PFSK-1 (cell line): ENCODE results near the gene BMP5.

Source experiments
- POLR2AphosphoS5 ChIP-seq: IDR thresholded peaks from 2 replicates; pipeline ENCODE4 v1.6.1; 2012; ENCODE audit warnings: low read depth, mild to moderate bottlenecking, control low read depth, low read length, moderate library complexity
- TAF1 ChIP-seq: IDR thresholded peaks from 2 replicates; pipeline ENCODE4 v1.6.1; 2012; ENCODE audit warnings: low read length, control low read depth, borderline replicate concordance; ENCODE audit not compliant: insufficient read depth
- TF ChIP-seq, protein P1 (sequence below), 2 experiments: IDR thresholded peaks; 2 replicates each; pipeline versions ENCODE4 v1.6.1 to v1.8.0; 2011 to 2012; ENCODE audit warnings: low read depth in 2 of 2, low read length in 2 of 2, control low read depth in 1 of 2, inconsistent platforms in 1 of 2, mild to moderate bottlenecking in 1 of 2, moderate library complexity in 1 of 2; ENCODE audit not compliant: insufficient read depth in 1 of 2

DNA sequence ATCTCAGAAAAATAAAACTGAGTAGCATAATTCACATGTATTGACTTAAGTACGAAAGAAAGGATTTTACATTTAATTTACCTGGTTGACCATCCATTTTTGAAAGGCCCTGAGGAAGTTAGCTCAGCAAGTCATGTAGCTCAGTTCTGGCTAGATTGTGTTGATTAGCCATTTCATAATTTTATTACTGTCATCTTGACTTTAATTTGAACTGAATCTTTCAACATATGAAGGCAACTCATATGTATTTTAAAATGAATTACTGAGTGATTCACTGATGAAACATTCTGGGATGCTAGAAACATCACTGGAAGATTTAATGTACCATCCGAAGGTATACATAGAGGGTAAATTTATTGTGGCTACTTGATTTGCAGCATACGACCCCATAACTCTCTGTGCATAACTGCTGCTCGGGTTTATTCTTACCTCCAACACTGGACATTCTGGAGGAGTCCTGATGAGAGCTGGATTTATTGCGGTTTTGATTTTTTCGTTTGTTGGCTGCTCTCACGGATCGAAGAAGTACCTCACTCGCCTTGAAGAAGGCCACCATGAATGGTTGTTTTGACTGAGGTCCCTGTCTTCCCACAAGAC is 101.7 kb downstream of the BMP5 start:
- TF ChIP-seq, protein P1, sequence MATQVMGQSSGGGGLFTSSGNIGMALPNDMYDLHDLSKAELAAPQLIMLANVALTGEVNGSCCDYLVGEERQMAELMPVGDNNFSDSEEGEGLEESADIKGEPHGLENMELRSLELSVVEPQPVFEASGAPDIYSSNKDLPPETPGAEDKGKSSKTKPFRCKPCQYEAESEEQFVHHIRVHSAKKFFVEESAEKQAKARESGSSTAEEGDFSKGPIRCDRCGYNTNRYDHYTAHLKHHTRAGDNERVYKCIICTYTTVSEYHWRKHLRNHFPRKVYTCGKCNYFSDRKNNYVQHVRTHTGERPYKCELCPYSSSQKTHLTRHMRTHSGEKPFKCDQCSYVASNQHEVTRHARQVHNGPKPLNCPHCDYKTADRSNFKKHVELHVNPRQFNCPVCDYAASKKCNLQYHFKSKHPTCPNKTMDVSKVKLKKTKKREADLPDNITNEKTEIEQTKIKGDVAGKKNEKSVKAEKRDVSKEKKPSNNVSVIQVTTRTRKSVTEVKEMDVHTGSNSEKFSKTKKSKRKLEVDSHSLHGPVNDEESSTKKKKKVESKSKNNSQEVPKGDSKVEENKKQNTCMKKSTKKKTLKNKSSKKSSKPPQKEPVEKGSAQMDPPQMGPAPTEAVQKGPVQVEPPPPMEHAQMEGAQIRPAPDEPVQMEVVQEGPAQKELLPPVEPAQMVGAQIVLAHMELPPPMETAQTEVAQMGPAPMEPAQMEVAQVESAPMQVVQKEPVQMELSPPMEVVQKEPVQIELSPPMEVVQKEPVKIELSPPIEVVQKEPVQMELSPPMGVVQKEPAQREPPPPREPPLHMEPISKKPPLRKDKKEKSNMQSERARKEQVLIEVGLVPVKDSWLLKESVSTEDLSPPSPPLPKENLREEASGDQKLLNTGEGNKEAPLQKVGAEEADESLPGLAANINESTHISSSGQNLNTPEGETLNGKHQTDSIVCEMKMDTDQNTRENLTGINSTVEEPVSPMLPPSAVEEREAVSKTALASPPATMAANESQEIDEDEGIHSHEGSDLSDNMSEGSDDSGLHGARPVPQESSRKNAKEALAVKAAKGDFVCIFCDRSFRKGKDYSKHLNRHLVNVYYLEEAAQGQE (IDR thresholded peaks at IDR 0.05; ENCODE audit: insufficient read depth in 1 of 2, low read depth in 2 of 2, low read length in 2 of 2) = no peak
- TF ChIP-seq POLR2AphosphoS5 = no peak
- no peak for TF ChIP-seq TAF1
